ENCODE measurements around the gene INTS12. TPM values are rescaled to one million over a fixed set of nuclear protein-coding genes. Genes with fewer than 3 reads are reported as not detected.
"Not testable (repeated sequence)": the region's sequence is repeated elsewhere in the genome, so short reads cannot be mapped to it uniquely, and the experiment has no call there.

The INTS12 gene
- total RNA-seq, 5 donors from 2014 or later (not counting 1 experiment from before 2014, with no cell fraction given): 14.5 to 23.8 (median 17.3) TPM

GRCh38 chr4:105735217-105735616 lies 26.7 kb upstream of the INTS12 start:
- H3K4me3 ChIP-seq (ENCODE audit: control insufficient read depth in 1 of 2, extremely low read depth in 1 of 2, low read length in 1 of 2); DNase-seq; POLR2A ChIA-PET; H3K27ac Mint-ChIP-seq; H3K27me3 ChIP-seq (replicated peaks in 1 of 2; ENCODE audit: control insufficient read depth in 2 of 2, extremely low read depth in 1 of 2, insufficient read depth in 2 of 2, low read length in 1 of 2); CTCF ChIA-PET; H3K9me3 ChIP-seq; H3K27ac ChIP-seq (ENCODE audit: low read length); H3K36me3 ChIP-seq (ENCODE audit: control insufficient read depth in 2 of 2, extremely low read depth in 1 of 2, insufficient read depth in 1 of 2, low read length in 1 of 2); H3K4me3 Mint-ChIP-seq; H3K27me3 Mint-ChIP-seq; ATAC-seq (replicated peaks in 1 of 4); H3K4me1 Mint-ChIP-seq; H3K4me1 ChIP-seq (ENCODE audit: control insufficient read depth in 1 of 2, extremely low read depth in 1 of 2, insufficient read depth in 2 of 2, low read length in 2 of 2): not testable (repeated sequence)
- 98% methylated on average over 10 of the region's 10 CpGs for WGBS (ENCODE audit: insufficient coverage)
- peaks cover 14 to 45% (median 17%) of the 10 kb centered on the region in 3 donors for H3K9me3 Mint-ChIP-seq
- H3K36me3 Mint-ChIP-seq: peaks cover 78% of the 10 kb centered on the region

- H3K36me3 ChIP-seq (ENCODE audit: control insufficient read depth in 2 of 2, extremely low read depth in 1 of 2, insufficient read depth in 1 of 2, low read length in 1 of 2); H3K27ac ChIP-seq (ENCODE audit: low read length); H3K4me3 Mint-ChIP-seq; H3K27me3 Mint-ChIP-seq; H3K4me3 ChIP-seq (ENCODE audit: control insufficient read depth in 1 of 2, extremely low read depth in 1 of 2, low read length in 1 of 2); CTCF ChIA-PET; H3K9me3 ChIP-seq; H3K4me1 Mint-ChIP-seq; H3K27me3 ChIP-seq (replicated peaks in 1 of 2; ENCODE audit: control insufficient read depth in 2 of 2, extremely low read depth in 1 of 2, insufficient read depth in 2 of 2, low read length in 1 of 2); H3K27ac Mint-ChIP-seq; H3K4me1 ChIP-seq (ENCODE audit: control insufficient read depth in 1 of 2, extremely low read depth in 1 of 2, insufficient read depth in 2 of 2, low read length in 2 of 2); DNase-seq; ATAC-seq (replicated peaks in 1 of 4); POLR2A ChIA-PET: not testable (repeated sequence)
- WGBS (ENCODE audit: insufficient coverage): 100% methylated on average over 2 of the region's 4 CpGs
- H3K9me3 Mint-ChIP-seq: peaks cover 5 to 23% (median 10%) of the 10 kb centered on the region in 3 donors
- peaks cover 53% of the 10 kb centered on the region for H3K36me3 Mint-ChIP-seq
Measured at GRCh38 chr4:105729895-105730294, 21.4 kb upstream of the INTS12 start.

GRCh38 chr4:105725623-105726022 lies 17.1 kb upstream of the INTS12 start:
- no CpG with 5 or more reads among the region's 2 CpGs for WGBS (ENCODE audit: insufficient coverage)

GRCh38 chr4:105719204-105719603 lies 10.7 kb upstream of the INTS12 start:
- Mint-ChIP-seq H3K9me3 (no peaks in the 10 kb centered on the region), H3K27me3 (no peaks in the 10 kb centered on the region), H3K4me1 (peaks cover 0 to 3% (median 2%) of the 10 kb centered on the region in 3 donors), H3K4me3 (no peak overlapping the region), H3K36me3 (no peaks in the 10 kb centered on the region), H3K27ac (no peak overlapping the region)
- Histone ChIP-seq H3K9me3 (no peaks in the 10 kb centered on the region), H3K27ac (ENCODE audit: low read length) (no peak overlapping the region), H3K4me3 (ENCODE audit: control insufficient read depth in 1 of 2, extremely low read depth in 1 of 2, low read length in 1 of 2) (no peak overlapping the region), H3K4me1 (ENCODE audit: control insufficient read depth in 1 of 2, extremely low read depth in 1 of 2, insufficient read depth in 2 of 2, low read length in 2 of 2) (no peaks in the 10 kb centered on the region), H3K36me3 (ENCODE audit: control insufficient read depth in 2 of 2, extremely low read depth in 1 of 2, insufficient read depth in 1 of 2, low read length in 1 of 2) (peaks cover 0 to 4% of the 10 kb centered on the region in 2 donors), H3K27me3 (replicated peaks in 1 of 2; ENCODE audit: control insufficient read depth in 2 of 2, extremely low read depth in 1 of 2, insufficient read depth in 2 of 2, low read length in 1 of 2) (no peaks in the 10 kb centered on the region)
- ChIA-PET CTCF (interaction anchor here in 1 of 2 donors (0.8 kb wide), 1 partner anchor 9 kb away, joined by 6 read pairs; no protein-coding TSS in a partner anchor), POLR2A (interaction anchor here in 1 of 2 donors (0.6 kb wide), 1 partner anchor 9 kb away, joined by 3 read pairs; no protein-coding TSS in a partner anchor)
- no CpG with 5 or more reads among the region's 2 CpGs for WGBS (ENCODE audit: insufficient coverage)
- DNase-seq (no peak), ATAC-seq (replicated peaks in 1 of 4) (no peak)

More at GRCh38 chr4:105725623-105726022, 17.1 kb upstream of the INTS12 start:
- H3K36me3 ChIP-seq (ENCODE audit: control insufficient read depth in 2 of 2, extremely low read depth in 1 of 2, insufficient read depth in 1 of 2, low read length in 1 of 2): peaks cover 0 to 4% of the 10 kb centered on the region in 2 donors
- no peak overlapping the region for H3K27ac ChIP-seq (ENCODE audit: low read length)
- no peak overlapping the region for H3K4me3 Mint-ChIP-seq
- H3K36me3 Mint-ChIP-seq: peaks cover 19% of the 10 kb centered on the region
- no peaks in the 10 kb centered on the region for H3K9me3 ChIP-seq
- peaks cover 0 to 9% (median 4%) of the 10 kb centered on the region in 3 donors for H3K9me3 Mint-ChIP-seq
- H3K4me3 ChIP-seq (ENCODE audit: control insufficient read depth in 1 of 2, extremely low read depth in 1 of 2, low read length in 1 of 2): no peak overlapping the region
- no peaks in the 10 kb centered on the region for H3K4me1 ChIP-seq (ENCODE audit: control insufficient read depth in 1 of 2, extremely low read depth in 1 of 2, insufficient read depth in 2 of 2, low read length in 2 of 2)
- H3K27me3 ChIP-seq (replicated peaks in 1 of 2; ENCODE audit: control insufficient read depth in 2 of 2, extremely low read depth in 1 of 2, insufficient read depth in 2 of 2, low read length in 1 of 2): no peaks in the 10 kb centered on the region
- no peaks in the 10 kb centered on the region for H3K4me1 Mint-ChIP-seq
- ATAC-seq (replicated peaks in 1 of 4) (no peak), DNase-seq (no peak)
- CTCF ChIA-PET: interaction anchor here in 1 of 2 donors (0.6 kb wide), 1 partner anchor 378 kb away, joined by 3 read pairs; no protein-coding TSS in a partner anchor
- POLR2A ChIA-PET: no interaction called here
- H3K27me3 Mint-ChIP-seq: no peaks in the 10 kb centered on the region
- H3K27ac Mint-ChIP-seq: no peak overlapping the region

- H3K9me3 Mint-ChIP-seq: no peaks in the 10 kb centered on the region
- no CpG with 5 or more reads among the region's 4 CpGs for WGBS (ENCODE audit: insufficient coverage)
- ChIA-PET POLR2A (interaction anchor here in 1 of 2 donors (0.6 kb wide), 1 partner anchor 12 kb away, joined by 3 read pairs; no protein-coding TSS in a partner anchor), CTCF (interaction anchor here (0.6 to 1.4 kb wide), 10 partner anchors 9 to 575 kb away, joined by 3 to 8 read pairs (median 3); partner anchors contain the start of gene PPA2 (in 1 of the 2))
- peaks cover 0 to 4% of the 10 kb centered on the region in 2 donors for H3K36me3 ChIP-seq (ENCODE audit: control insufficient read depth in 2 of 2, extremely low read depth in 1 of 2, insufficient read depth in 1 of 2, low read length in 1 of 2)
- H3K4me1 Mint-ChIP-seq: peaks cover 0 to 5% (median 3%) of the 10 kb centered on the region in 3 donors
- no peak overlapping the region for H3K4me3 Mint-ChIP-seq
- no peak overlapping the region for H3K4me3 ChIP-seq (ENCODE audit: control insufficient read depth in 1 of 2, extremely low read depth in 1 of 2, low read length in 1 of 2)
- ATAC-seq (replicated peaks in 1 of 4): peak in 1 of 4 experiments; percentile 39
- peak in 1 of 35 experiments; percentile 50 for DNase-seq
- no peaks in the 10 kb centered on the region for H3K9me3 ChIP-seq
- H3K36me3 Mint-ChIP-seq: no peaks in the 10 kb centered on the region
- H3K27ac ChIP-seq (ENCODE audit: low read length): no peak overlapping the region
- H3K27ac Mint-ChIP-seq: no peak overlapping the region
- H3K4me1 ChIP-seq (ENCODE audit: control insufficient read depth in 1 of 2, extremely low read depth in 1 of 2, insufficient read depth in 2 of 2, low read length in 2 of 2): no peaks in the 10 kb centered on the region
- H3K27me3 Mint-ChIP-seq: no peaks in the 10 kb centered on the region
- no peaks in the 10 kb centered on the region for H3K27me3 ChIP-seq (replicated peaks in 1 of 2; ENCODE audit: control insufficient read depth in 2 of 2, extremely low read depth in 1 of 2, insufficient read depth in 2 of 2, low read length in 1 of 2)
Measured at GRCh38 chr4:105715692-105716278, 7.3 kb upstream of the INTS12 start.

- H3K4me1 Mint-ChIP-seq: peaks cover 0 to 5% (median 3%) of the 10 kb centered on the region in 3 donors
- POLR2A ChIA-PET: interaction anchor here in 1 of 2 donors (0.6 to 0.7 kb wide), 2 partner anchors 11 to 1021 kb away, joined by 3 read pairs; no protein-coding TSS in a partner anchor
- no peak for ATAC-seq (replicated peaks in 1 of 4)
Measured at GRCh38 chr4:105714932-105715331, 6.4 kb upstream of the INTS12 start.

More at GRCh38 chr4:105714932-105715331, 6.4 kb upstream of the INTS12 start:
- no peaks in the 10 kb centered on the region for H3K27me3 Mint-ChIP-seq
- Histone ChIP-seq H3K9me3 (no peaks in the 10 kb centered on the region), H3K27me3 (replicated peaks in 1 of 2; ENCODE audit: control insufficient read depth in 2 of 2, extremely low read depth in 1 of 2, insufficient read depth in 2 of 2, low read length in 1 of 2) (no peaks in the 10 kb centered on the region), H3K4me1 (ENCODE audit: control insufficient read depth in 1 of 2, extremely low read depth in 1 of 2, insufficient read depth in 2 of 2, low read length in 2 of 2) (peaks cover 0 to under 1% of the 10 kb centered on the region in 2 experiments), H3K4me3 (ENCODE audit: control insufficient read depth in 1 of 2, extremely low read depth in 1 of 2, low read length in 1 of 2) (no peak overlapping the region), H3K27ac (ENCODE audit: low read length) (no peak overlapping the region), H3K36me3 (ENCODE audit: control insufficient read depth in 2 of 2, extremely low read depth in 1 of 2, insufficient read depth in 1 of 2, low read length in 1 of 2) (peaks cover 0 to 4% of the 10 kb centered on the region in 2 donors)
- H3K27ac Mint-ChIP-seq: no peak overlapping the region
- no CpG with 5 or more reads among the region's 1 CpG for WGBS (ENCODE audit: insufficient coverage)
- no peak overlapping the region for H3K4me3 Mint-ChIP-seq
- no peaks in the 10 kb centered on the region for H3K9me3 Mint-ChIP-seq
- CTCF ChIA-PET: interaction anchor here (0.6 to 1.4 kb wide), 11 partner anchors 9 to 574 kb away, joined by 3 to 8 read pairs (median 3); partner anchors contain the start of gene PPA2 (in 1 of the 2)
- no peaks in the 10 kb centered on the region for H3K36me3 Mint-ChIP-seq
- DNase-seq: no peak
